Measurements from ENCODE around the gene UQCRC2. TPM values are rescaled to one million over a fixed set of nuclear protein-coding genes. Genes with fewer than 3 reads are reported as not detected.

The UQCRC2 gene
- total and polyA plus RNA-seq, 12 donors, result 108 to 386 (median 214) TPM

DNA sequence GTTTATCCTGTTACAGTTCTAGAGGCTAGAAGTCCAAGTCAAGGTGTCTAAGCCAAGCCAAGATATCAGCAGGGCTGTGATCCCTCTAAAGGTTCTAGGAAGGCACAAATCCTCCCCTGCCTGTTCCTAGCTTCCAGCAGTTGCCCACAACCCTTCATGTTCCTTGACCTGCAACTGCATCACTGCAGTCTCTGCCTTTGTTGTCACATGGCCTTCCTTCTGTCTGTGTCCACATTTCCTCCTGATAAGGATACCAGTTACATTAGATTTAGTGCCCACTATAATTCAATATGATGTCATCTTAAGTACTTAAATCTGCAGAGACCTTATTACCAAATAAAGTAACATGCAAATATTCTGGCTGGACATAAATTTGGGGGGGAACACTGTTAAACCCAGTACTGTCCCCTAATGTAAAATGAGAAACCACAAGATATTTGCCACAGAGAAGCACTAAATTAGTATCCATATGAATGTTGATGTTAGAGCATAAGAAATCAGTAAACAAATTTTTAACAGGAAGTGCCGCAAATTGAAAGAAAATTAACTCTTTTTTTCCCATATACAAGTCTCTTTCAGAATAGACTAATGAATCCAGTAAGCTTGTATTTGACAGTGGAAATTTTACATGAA is 4.7 kb downstream of the UQCRC2 start:
- Histone ChIP-seq H3K9me3 (replicated peaks in 1 of 3) (no peaks in the 10 kb centered on the region), H3K36me3 (replicated peaks in 1 of 2) (peaks cover 0 to 60% of the 10 kb centered on the region in 2 donors), H3K27ac (no peak overlapping the region), H3K4me3 (no peak overlapping the region), H3K4me1 (replicated peaks in 1 of 2) (peaks cover 10 to 21% of the 10 kb centered on the region in 2 donors), H3K27me3 (no peaks in the 10 kb centered on the region)
- TF ChIP-seq, protein P1, sequence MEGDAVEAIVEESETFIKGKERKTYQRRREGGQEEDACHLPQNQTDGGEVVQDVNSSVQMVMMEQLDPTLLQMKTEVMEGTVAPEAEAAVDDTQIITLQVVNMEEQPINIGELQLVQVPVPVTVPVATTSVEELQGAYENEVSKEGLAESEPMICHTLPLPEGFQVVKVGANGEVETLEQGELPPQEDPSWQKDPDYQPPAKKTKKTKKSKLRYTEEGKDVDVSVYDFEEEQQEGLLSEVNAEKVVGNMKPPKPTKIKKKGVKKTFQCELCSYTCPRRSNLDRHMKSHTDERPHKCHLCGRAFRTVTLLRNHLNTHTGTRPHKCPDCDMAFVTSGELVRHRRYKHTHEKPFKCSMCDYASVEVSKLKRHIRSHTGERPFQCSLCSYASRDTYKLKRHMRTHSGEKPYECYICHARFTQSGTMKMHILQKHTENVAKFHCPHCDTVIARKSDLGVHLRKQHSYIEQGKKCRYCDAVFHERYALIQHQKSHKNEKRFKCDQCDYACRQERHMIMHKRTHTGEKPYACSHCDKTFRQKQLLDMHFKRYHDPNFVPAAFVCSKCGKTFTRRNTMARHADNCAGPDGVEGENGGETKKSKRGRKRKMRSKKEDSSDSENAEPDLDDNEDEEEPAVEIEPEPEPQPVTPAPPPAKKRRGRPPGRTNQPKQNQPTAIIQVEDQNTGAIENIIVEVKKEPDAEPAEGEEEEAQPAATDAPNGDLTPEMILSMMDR (IDR thresholded peaks at IDR 0.05), result no peak
- no peak for TF ChIP-seq POLR2A (IDR thresholded peaks at IDR 0.05)
- DNase-seq, result no peak
- 51 to 54% (median 51%) methylated on average over 1 of the region's 1 CpG for WGBS, 4 donors
- intact Hi-C loops (cut with DNase I), result no loop called here

DNA sequence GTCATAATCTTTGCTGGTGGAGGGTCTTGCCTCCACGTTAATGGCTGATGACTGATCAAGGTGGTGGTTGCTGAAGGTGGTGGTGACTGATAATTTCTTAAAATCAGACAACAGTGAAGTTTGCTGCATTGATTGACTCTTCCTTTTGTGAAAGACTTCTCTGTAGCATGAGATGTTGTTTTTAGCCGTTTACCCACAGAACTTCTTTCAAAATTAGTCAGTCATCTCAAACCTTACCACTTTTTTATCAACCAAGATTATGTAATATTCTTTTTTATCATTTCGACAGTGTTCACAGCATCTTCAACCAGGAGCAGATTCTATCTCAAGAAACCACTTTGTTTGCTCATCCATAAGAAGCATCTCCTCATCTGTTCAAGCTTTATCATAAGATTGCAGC is 5.9 kb downstream of the UQCRC2 start:
- no peak for DNase-seq
- H3K36me3 ChIP-seq (replicated peaks in 1 of 2), result peaks cover 0 to 72% of the 10 kb centered on the region in 2 donors
- intact Hi-C loops (cut with DNase I), result no loop called here
- TF ChIP-seq, protein P1 (IDR thresholded peaks at IDR 0.05), result no peak
- TF ChIP-seq POLR2A (IDR thresholded peaks at IDR 0.05), result no peak
- peaks cover 6 to 19% of the 10 kb centered on the region in 2 donors for H3K4me1 ChIP-seq (replicated peaks in 1 of 2)
- H3K27me3 ChIP-seq, result no peaks in the 10 kb centered on the region
- H3K27ac ChIP-seq, result no peak overlapping the region
- WGBS, 4 donors, result 73 to 89% (median 82%) methylated on average over 3 of the region's 3 CpGs
- H3K4me3 ChIP-seq, result no peak overlapping the region
- no peaks in the 10 kb centered on the region for H3K9me3 ChIP-seq (replicated peaks in 1 of 3)

DNA sequence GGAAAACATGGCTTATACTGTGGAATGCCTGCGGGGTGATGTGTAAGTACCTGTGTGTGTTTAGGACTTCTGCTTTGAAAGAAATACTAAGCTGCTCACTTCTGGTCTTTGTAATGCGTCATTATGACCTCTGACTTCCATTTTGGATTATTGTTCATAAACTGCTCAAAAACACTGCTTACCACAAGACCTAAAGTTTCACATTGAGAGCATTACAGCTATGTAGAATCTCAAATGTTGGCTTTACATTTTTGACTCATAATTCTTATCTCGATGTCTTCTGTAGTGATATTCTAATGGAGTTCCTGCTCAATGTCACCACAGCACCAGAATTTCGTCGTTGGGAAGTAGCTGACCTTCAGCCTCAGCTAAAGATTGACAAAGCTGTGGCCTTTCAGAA is 9.3 kb downstream of the UQCRC2 start:
- H3K4me1 ChIP-seq (replicated peaks in 1 of 2), result peaks cover 0 to 4% of the 10 kb centered on the region in 2 donors
- H3K27me3 ChIP-seq, result no peaks in the 10 kb centered on the region
- 60 to 75% (median 69%) methylated on average over 5 of the region's 5 CpGs for WGBS, 4 donors
- intact Hi-C loops (cut with DNase I), result no loop called here
- TF ChIP-seq, protein P1 (IDR thresholded peaks at IDR 0.05), result no peak
- TF ChIP-seq POLR2A (IDR thresholded peaks at IDR 0.05), result no peak
- DNase-seq, result no peak
- no peak overlapping the region for H3K27ac ChIP-seq
- no peaks in the 10 kb centered on the region for H3K9me3 ChIP-seq (replicated peaks in 1 of 3)
- H3K4me3 ChIP-seq, result no peak overlapping the region
- H3K36me3 ChIP-seq (replicated peaks in 1 of 2), result peaks cover 0 to 100% of the 10 kb centered on the region in 2 donors

DNA sequence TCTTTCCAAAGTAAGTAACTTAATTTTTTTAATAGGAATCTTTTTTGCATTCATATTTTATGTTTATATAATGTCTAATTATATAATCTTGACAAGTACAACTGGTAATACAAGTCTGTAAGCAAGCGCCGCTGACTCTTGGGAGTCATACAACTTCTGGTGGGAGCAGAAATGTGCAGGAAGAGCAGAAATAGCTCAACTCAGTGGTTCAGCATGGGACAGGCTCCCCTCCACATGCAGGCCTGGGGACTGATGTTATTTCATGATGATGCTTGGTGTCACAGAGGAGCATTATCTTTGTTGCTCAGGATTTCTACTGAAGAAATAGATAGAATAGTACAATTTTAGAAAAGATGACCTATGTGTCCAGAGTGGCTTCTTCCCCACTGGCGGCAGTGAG is 10.7 kb downstream of the UQCRC2 start:
- no peak for TF ChIP-seq POLR2A (IDR thresholded peaks at IDR 0.05)
- TF ChIP-seq, protein P1 (IDR thresholded peaks at IDR 0.05), result no peak
- Histone ChIP-seq H3K36me3 (replicated peaks in 1 of 2) (peaks cover 0 to 100% of the 10 kb centered on the region in 2 donors), H3K4me1 (replicated peaks in 1 of 2) (no peaks in the 10 kb centered on the region), H3K4me3 (no peak overlapping the region), H3K27ac (no peak overlapping the region), H3K27me3 (no peaks in the 10 kb centered on the region), H3K9me3 (replicated peaks in 1 of 3) (no peaks in the 10 kb centered on the region)
- DNase-seq, result no peak
- intact Hi-C loops (cut with DNase I), result no loop called here
- 90 to 98% (median 94%) methylated on average over 3 of the region's 3 CpGs for WGBS, 4 donors

All from adrenal gland (tissue), 12 donors.